GM03348 (cell line): ENCODE results near the gene CBL.

Source experiments
- DNase-seq: peaks from one replicate; pipeline ENCODE4 v3.0.0; 2012; ENCODE audit warnings: low spot score

Gene CBL

GRCh38 chr11:119334174-119334930, 128.2 kb downstream of the CBL start, which contains the start of gene RNF26:
Gene RNF26, plus strand, starts transcription at chr11:119334527. Its CDS starts 596 bp downstream, at chr11:119335123.
- DNase-seq: peak; percentile 99

GRCh38 chr11:119335091-119335654, 129.0 kb downstream of the CBL start:
- no peak for DNase-seq

GRCh38 chr11:119335655-119336543, 129.8 kb downstream of the CBL start:
- no peak for DNase-seq

- DNase-seq: no peak
Observed at GRCh38 chr11:119336744-119337469, 130.8 kb downstream of the CBL start.

GRCh38 chr11:119337581-119338317, 131.6 kb downstream of the CBL start:
- peak; percentile 60 for DNase-seq

- peak; percentile 91 for DNase-seq
Observed at GRCh38 chr11:119338318-119338890, 132.3 kb downstream of the CBL start.

GRCh38 chr11:119338965-119339588, 132.9 kb downstream of the CBL start:
- no peak for DNase-seq

GRCh38 chr11:119339589-119340334, 133.6 kb downstream of the CBL start:
- DNase-seq: peak; percentile 92

- DNase-seq: peak; percentile 90
Observed at GRCh38 chr11:119340335-119341221, 134.4 kb downstream of the CBL start, which contains the start of gene C1QTNF5. Gene C1QTNF5, minus strand, starts transcription at chr11:119340883. Its CDS starts 486 bp downstream, at chr11:119340397.

GRCh38 chr11:119341222-119342022, 135.3 kb downstream of the CBL start:
- DNase-seq: no peak

- DNase-seq: no peak
Observed at GRCh38 chr11:119342023-119342300, 135.8 kb downstream of the CBL start.

GRCh38 chr11:119342362-119343130, 136.4 kb downstream of the CBL start:
- no peak for DNase-seq

- no peak for DNase-seq
Observed at GRCh38 chr11:119343726-119344125, 137.6 kb downstream of the CBL start.

- DNase-seq: no peak
Observed at GRCh38 chr11:119344291-119345010, 138.3 kb downstream of the CBL start.

- DNase-seq: no peak
Observed at GRCh38 chr11:119345685-119346084, 139.5 kb downstream of the CBL start.

- DNase-seq: no peak
Observed at GRCh38 chr11:119346605-119347004, 140.5 kb downstream of the CBL start, which contains the start of gene MFRP. Gene MFRP, minus strand, starts transcription at chr11:119346705. Its CDS starts 192 bp downstream, at chr11:119346513.
